RPMI7951 (cell line): Measurements from ENCODE around the gene KIF21A. TPM values are rescaled to one million over a fixed set of nuclear protein-coding genes. Genes with fewer than 3 reads are reported as not detected.
"Not testable (repeated sequence)": the region's sequence is repeated elsewhere in the genome, so short reads cannot be mapped to it uniquely, and the experiment has no call there.

Experiments used
- DNase-seq: peaks from one replicate; pipeline ENCODE4 v3.0.0-alpha.2; 2012; ENCODE audit warnings: low read depth
- total RNA-seq: library from RNA; depleted of rRNA; stranded (reverse); fragments of >200 nt; shearing (Covaris generic); gene quantifications from 2 replicates; pipeline ENCODE4 v1.2.3, GENCODE V29; 2014

The KIF21A gene
- total RNA-seq, 1 experiment from 2014 or later, result 8.8 TPM

DNA sequence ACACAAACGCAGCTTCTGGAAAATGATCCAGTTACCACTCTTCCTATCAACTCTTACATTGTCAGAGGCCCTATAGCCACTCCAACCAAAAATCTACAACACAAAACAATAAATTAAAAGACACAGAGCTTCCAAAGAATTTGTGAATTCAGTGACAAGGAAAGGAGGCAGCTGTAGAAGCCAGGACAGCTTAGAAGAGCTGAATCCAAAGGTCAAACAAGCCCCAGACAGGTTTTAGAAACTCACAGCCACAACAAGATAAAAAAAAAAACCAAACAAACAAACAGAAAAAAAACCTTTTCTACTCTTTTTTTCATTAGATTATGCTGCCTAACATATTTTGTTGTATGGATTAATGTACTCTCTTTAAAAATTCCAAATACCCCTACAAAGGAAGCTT lies 94.4 kb downstream of the KIF21A start:
- no peak for DNase-seq

- no peak for DNase-seq
These were observed 98.0 kb downstream of the KIF21A start for GRCh38 chr12:39344926-39345325.

DNA sequence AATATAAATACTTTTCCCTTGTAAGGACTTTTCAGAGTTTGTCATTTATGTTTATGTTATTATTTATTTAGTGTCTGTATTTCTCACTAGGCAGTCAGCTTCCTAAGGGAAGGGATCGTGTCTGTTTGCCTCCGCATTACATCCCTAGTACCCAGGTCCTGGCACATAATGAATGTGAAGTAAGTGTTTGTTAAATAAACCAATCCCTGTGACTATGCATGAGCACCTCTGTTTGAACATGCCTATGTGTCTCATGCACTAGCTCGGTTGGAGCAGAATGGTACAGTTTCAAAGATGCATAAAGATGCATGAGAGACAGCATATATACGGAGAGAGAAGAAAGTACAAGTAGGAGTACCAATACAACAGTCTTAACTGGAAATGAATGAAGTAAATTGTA lies 99.3 kb downstream of the KIF21A start:
- no peak for DNase-seq

DNA sequence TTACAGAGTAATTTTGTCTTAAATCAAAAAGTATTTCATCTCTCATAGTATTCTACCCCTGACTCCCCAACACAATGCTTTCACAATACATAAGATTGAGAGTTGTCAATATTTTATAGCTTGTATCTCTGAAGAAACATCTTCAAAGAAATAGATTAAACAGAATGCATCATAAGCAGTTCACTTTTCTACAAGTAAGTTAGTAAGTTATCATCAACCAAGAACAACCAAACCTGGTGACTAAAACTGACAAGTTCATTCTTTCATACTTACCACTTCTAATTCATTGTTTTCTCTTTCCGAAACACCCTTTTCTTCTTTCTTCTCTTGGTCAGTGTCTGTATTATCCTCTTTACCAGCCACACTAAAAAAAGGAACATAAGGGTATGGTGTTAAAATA lies 101.2 kb downstream of the KIF21A start:
- no peak for DNase-seq

DNA sequence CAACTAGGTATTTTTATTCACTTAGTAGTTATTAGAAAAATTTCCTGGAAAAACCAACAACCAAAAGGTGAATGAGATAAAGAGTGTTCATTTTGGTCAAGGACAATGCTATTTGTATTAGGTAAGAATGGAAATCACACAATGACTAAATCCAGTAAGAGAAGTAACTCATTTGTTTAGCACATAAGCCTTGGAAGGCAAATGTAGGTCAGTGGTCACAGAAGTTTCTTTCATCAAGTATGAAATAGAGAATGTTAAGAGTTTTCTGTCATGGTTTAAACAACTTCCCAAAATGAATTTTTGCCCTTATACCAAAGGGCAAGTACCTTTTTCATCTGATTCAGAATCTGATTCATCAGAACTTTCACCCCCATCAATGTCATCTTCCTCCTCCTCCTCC lies 101.7 kb downstream of the KIF21A start:
- no peak for DNase-seq

DNA sequence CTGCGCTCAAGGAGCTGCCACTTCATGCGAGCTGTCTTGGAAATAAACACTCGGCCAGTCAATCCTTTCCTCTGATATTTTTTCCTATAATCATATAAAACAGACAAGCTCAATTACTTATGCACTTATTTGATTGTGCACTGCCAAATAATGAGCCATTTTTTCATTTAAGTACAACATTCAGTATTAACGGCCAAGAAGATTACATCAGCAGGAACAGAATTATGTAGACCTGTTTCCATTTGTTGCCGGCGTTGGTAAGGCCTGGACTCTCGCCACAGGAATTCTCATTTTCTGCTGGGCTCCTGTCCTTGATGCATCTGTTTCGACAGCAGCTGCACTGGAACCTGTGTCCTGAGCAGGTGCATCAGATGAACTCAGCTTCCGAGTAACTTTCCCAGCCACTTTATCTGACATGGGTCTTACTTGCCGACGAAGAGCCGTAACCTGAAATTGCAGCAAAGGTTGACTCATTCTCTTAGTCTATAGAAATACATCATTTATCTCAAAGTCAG lies 110.2 kb downstream of the KIF21A start:
- DNase-seq, result no peak

DNA sequence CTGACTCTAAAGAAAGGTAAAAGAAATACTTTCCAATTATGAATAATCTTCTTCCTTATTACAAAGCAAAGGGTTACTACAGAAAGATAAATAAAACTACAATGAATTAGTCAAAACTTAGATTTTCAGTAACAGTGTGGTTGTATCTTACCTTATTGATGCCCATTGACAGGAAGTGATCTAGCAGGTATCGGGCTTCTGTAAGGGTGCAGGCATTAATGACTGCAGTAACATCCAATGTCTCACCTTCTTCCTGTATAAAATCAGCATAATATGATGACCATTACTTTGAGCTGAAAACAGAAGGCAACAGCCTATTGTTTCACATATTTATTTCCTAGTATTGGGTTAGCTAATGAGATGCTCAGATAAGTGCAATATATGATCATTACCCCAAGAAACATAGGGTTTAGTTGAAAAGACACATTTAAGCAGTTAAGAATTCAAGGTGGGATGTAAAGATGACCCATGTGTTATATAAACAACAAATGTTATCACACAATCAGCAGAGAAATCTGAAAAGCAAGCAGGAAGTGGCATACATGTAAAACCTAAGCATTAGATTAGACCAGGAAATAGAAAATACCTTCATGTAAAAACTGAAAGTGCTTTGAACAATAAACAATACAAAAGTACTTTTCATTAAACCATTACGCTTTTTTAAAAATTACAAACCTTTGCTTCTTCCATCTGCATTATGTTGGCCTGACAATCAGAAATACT lies 111.2 kb downstream of the KIF21A start:
- DNase-seq, result no peak

- no peak for DNase-seq
These were observed 113.0 kb downstream of the KIF21A start for GRCh38 chr12:39329876-39330275.

GRCh38 chr12:39329018-39329417 lies 113.9 kb downstream of the KIF21A start:
- DNase-seq, result peak; percentile 48

GRCh38 chr12:39327965-39328364 lies 115.0 kb downstream of the KIF21A start:
- DNase-seq, result no peak

- DNase-seq, result no peak
These were observed 115.4 kb downstream of the KIF21A start for GRCh38 chr12:39327510-39327909.

DNA sequence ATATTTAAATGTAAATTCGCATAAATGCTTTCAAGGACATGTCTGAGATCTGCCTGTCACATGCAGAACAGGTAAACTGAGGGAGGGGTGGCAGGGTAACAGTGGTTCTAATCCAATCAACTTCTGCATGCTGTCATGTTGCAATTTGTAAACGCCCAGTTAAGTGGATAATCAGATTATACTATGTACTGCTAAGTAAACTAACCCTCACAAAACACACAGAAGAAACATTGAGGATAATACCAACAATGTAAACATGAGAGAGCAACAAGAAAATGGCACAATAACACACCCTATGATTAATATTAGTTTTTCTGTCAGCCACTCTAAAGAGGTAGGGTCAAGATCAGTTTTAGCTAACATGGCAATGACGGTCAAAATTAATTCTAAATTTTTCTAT lies 123.7 kb downstream of the KIF21A start:
- no peak for DNase-seq

GRCh38 chr12:39314547-39314946 lies 128.4 kb downstream of the KIF21A start:
- DNase-seq, result no peak

DNA sequence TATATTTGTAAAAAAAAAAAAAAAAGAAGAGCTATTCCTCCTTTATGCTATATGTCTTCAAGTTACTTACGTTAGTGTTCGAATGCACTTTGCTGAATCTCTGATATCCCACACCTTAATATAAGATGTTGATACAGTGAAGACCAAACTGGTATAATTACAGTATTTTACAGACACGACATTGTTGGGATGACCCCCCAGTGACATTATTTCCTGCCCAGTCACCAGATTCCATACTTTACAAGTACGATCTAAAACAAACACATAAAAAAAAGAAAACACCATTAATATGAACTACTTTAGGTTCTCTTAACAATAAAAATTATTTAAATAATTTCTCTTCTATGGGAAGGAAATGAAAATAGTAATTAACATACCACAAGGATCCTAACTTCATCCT lies 133.4 kb downstream of the KIF21A start:
- no peak for DNase-seq

DNA sequence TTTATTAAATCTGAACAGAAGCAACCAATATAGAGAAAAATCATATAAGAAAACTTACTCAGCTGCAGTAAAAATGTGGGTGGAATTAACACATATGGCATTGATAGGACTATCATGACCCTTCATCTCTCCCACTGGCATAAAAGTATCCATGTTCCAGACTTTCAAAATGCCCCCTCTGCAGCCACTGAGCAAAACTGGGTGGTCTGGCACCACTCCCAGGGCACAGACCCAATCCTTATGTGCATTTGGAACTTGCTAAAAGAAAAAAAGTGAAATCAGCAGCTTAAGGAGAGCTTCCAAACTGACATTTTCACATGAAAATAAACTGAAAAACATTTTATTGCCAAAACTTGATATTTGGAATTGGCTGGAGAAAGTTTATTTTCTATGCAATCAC lies 141.5 kb downstream of the KIF21A start:
- no peak for DNase-seq

DNA sequence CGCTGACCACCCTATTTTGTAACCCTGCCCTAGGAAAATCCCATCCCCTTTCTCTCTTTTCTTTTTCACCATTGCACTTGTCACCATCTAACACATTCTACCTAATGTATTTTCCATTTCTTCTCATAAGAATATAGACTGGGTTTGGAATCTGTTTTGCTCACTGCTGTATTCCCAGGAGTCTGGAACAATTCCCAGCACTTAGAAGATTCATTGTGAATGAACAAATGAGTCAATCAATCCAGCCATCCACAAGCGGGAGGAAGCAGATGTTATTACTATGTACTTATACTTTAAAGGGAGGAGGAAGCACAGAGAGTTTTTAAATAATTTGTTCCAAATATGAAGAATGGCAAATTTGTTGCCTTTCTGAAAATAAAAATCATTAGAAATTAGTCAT lies 142.1 kb downstream of the KIF21A start:
- no peak for DNase-seq

GRCh38 chr12:39297891-39298290 lies 145.0 kb downstream of the KIF21A start:
- no peak for DNase-seq

DNA sequence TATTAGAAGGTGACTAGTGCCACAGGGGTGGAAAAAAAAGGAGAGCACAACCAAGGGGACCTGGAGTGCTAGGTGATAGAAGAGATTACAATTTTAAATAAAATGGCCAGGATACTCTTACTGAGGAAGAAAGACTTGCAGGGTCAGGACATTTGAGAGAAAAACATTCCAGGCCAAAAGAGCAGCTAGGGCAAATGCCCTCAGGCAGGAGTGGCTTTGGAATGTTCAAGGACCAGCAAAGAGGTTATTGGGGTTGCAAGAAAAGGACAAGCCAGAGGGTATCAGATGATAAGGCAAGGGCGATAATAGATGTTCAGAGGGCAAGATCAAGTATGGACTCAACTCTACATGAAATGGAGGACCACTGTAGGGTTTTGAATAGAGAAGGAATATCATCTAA lies 146.4 kb downstream of the KIF21A start:
- no peak for DNase-seq

GRCh38 chr12:39295593-39295992 lies 147.3 kb downstream of the KIF21A start:
- DNase-seq, result not testable (repeated sequence)

- no peak for DNase-seq
These were observed 148.2 kb downstream of the KIF21A start for GRCh38 chr12:39294715-39295114.

DNA sequence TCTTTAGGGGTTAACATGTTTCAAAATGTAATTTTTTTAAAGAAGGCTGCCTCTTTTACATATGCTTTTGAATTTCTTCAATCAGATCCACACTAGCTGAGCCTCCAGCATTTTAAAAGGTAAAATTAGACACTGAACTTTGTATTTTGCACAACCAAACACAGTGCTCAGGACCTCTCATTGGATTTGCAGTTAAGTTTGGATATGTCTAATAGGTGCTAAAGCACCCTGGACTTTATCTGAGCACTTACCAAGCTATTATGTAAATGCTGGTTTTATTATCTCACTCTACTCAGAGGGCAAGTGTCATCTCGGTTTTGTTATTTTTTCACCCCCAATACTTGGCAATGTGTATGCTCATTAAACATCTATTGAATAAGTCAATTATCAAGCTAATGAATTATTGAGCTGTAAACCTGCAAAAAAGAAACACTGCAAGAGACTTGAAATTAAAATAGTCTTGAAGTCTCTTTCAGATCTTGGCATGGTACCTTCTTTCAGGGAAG lies 150.7 kb downstream of the KIF21A start:
- no peak for DNase-seq

- no peak for DNase-seq
These were observed 155.1 kb downstream of the KIF21A start for GRCh38 chr12:39287817-39288216.

DNA sequence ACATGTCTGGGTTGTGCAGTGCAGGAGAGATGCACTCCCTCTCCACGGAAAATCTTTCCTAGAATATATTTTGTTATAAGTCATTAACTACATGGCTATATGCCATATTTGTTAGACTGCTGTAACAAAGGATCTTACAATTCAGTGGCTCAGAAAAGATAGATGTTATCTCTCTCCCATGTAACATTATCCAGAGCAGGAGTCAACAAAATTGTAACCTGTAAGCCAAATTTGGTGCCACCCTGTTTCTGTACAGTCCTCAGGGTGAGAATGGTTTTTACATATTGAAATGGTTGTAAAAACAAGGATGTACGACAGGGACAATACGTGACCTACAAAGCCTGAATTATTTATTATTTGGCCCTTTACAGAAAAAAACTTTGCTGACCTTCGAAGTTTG lies 155.5 kb downstream of the KIF21A start:
- no peak for DNase-seq

DNA sequence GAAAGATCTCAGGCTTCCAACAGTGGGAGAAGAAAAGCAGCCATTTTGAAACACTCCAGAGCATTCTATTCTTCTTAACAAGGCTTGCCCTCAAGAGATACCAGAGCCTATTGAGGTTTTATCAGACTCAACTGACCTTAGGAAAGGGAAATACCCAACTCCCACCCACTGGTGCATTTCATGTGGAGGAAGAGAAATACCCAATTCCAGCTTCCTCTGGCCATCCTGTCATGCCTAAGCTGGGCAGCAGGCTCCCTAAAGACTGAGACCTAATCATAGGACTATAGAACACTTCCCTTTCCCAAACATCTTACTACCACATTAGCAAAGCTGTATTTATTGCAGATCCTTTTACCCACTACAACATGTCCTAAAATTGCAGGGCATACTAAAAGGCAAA lies 164.5 kb downstream of the KIF21A start:
- DNase-seq, result no peak
